NCI-H2107 treated with DMSO at 0.1 percent for 48 hours (cell line): ENCODE results near the gene NUDT4B.
"Not testable (repeated sequence)": the region's sequence is repeated elsewhere in the genome, so short reads cannot be mapped to it uniquely, and the experiment has no call there.

Experiments
- DNase-seq: peaks from one replicate; lab custom pipeline; 2025; ENCODE audit not compliant: unreplicated experiment; lab: John Stamatoyannopoulos, UW

NUDT4B gene

DNA sequence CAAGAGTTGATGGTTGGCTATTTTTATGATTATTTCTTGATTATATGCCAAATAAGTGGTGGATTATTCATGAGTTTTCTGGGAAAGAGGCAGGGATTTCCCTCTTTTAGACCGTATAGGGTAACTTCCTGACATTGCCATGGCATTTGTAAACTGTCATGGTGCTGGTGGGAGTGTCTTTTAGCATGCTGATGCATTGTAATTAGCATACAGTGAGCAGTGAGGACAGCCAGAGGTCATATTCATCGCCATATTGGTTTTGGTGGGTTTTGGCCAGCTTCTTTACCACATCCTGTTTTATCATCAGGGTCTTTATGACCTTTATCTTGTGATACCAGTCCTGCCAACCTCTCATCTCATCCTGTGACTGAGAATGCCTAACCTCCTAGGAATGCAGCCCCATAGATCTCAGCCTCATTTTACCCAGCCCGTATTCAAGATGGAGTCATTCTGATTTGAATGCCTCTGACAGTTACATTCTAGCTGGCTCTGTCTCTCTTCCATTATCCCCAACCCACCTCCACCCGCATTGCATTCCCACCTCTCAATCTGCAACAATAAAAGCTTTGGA lies 45.3 kb downstream of the NUDT4B start:
- not testable (repeated sequence) for DNase-seq
